Keratinocyte (primary cell): Measurements from ENCODE around the gene F11R. TPM values are rescaled to one million over a fixed set of nuclear protein-coding genes. Genes with fewer than 3 reads are reported as not detected.

ENCODE experiments used
- DNase-seq: peaks from one replicate; pipeline ENCODE4 v3.0.0-alpha.2; 2011; ENCODE audit warnings: low read depth, missing footprints, low spot score
- FAIRE-seq: peaks from 2 replicates; lab custom pipeline; 2011; peaks lifted over from hg19 to GRCh38; lab: Jason Lieb, UNC
- H2AFZ ChIP-seq: 2 replicates; pipeline ENCODE4 v1.6.0; 2012; ENCODE audit warnings: low read length, control low read depth, inconsistent platforms; ENCODE audit not compliant: control insufficient read depth
- H3K27ac ChIP-seq: 2 replicates; pipeline ENCODE4 v1.5.1; 2011; ENCODE audit warnings: low read length; ENCODE audit not compliant: control insufficient read depth, insufficient read depth
- H3K27me3 ChIP-seq: 3 replicates; pipeline ENCODE4 v1.6.0; 2011; ENCODE audit warnings: low read length; ENCODE audit not compliant: control insufficient read depth, insufficient read depth; ENCODE audit errors: extremely low read depth
- H3K36me3 ChIP-seq, 2 experiments: 2 replicates in 1 of 2; 3 replicates in 1 of 2; pipeline ENCODE4 v1.5.1; 2011; ENCODE audit warnings: low read length in 2 of 2, mild to moderate bottlenecking in 1 of 2; ENCODE audit not compliant: control insufficient read depth in 2 of 2, insufficient read depth in 2 of 2; ENCODE audit errors: extremely low read depth in 1 of 2
- H3K4me1 ChIP-seq: 3 replicates; pipeline ENCODE4 v1.5.1; 2011; ENCODE audit warnings: low read length; ENCODE audit not compliant: control insufficient read depth, insufficient read depth; ENCODE audit errors: extremely low read depth
- H3K4me2 ChIP-seq: 3 replicates; pipeline ENCODE4 v1.6.0; 2011; ENCODE audit warnings: low read depth, low read length; ENCODE audit not compliant: control insufficient read depth, insufficient read depth; ENCODE audit errors: extremely low read depth
- H3K4me3 ChIP-seq, 3 experiments: fragments of 200-600 bp in 1 of 3; sonication (generic) in 1 of 3; 2 replicates in 2 of 3; 3 replicates in 1 of 3; pipeline ENCODE4 v1.5.1; 2011 to 2016; ENCODE audit warnings: low read length in 3 of 3, mild to moderate bottlenecking in 3 of 3, control low read depth in 2 of 3, inconsistent platforms in 1 of 3, low read depth in 1 of 3, mixed read lengths in 1 of 3, mixed run types in 1 of 3, moderate library complexity in 1 of 3; ENCODE audit not compliant: control insufficient read depth in 2 of 3, insufficient read depth in 2 of 3; ENCODE audit errors: extremely low read depth in 1 of 3
- H3K79me2 ChIP-seq: 2 replicates; pipeline ENCODE4 v1.6.0; 2012; ENCODE audit warnings: low read length; ENCODE audit not compliant: control insufficient read depth, insufficient read depth
- H3K9ac ChIP-seq: 3 replicates; pipeline ENCODE4 v1.6.0; 2011; ENCODE audit warnings: low read length; ENCODE audit not compliant: control insufficient read depth, insufficient read depth; ENCODE audit errors: extremely low read depth
- H3K9me1 ChIP-seq: 3 replicates; pipeline ENCODE4 v1.6.0; 2011; ENCODE audit warnings: low read length; ENCODE audit not compliant: control insufficient read depth, insufficient read depth; ENCODE audit errors: extremely low read depth
- H3K9me3 ChIP-seq: 2 replicates; pipeline ENCODE4 v1.5.1; 2012; ENCODE audit warnings: low read depth, low read length; ENCODE audit not compliant: control insufficient read depth
- H4K20me1 ChIP-seq: 3 replicates; pipeline ENCODE4 v1.6.0; 2011; ENCODE audit warnings: low read length; ENCODE audit not compliant: control insufficient read depth, insufficient read depth; ENCODE audit errors: extremely low read depth
- CTCF ChIP-seq, 3 experiments: IDR thresholded peaks in 1 of 3; conservative IDR thresholded peaks in 1 of 3; optimal IDR thresholded peaks in 1 of 3; 2 replicates in 2 of 3; 3 replicates in 1 of 3; pipeline versions ENCODE3 to v1.5.1; 2011; ENCODE audit warnings: low read length in 3 of 3, mild to moderate bottlenecking in 3 of 3, moderate library complexity in 2 of 3, control low read depth in 1 of 3, inconsistent platforms in 1 of 3; ENCODE audit not compliant: insufficient read depth in 2 of 3; ENCODE audit errors: extremely low read depth in 1 of 3
- EZH2 ChIP-seq: IDR thresholded peaks from one replicate; pipeline ENCODE4 v1.6.1; 2012; ENCODE audit warnings: inconsistent platforms, mild to moderate bottlenecking, low read length, moderate library complexity
- dilution Hi-C: fragments of 300-500 bp; cut with MboI; formaldehyde crosslinking; loops from one replicate; pipeline ENCODE4 v1.7.0; 2020; ENCODE audit warnings: low sequenced_read_pairs; ENCODE audit not compliant: extremely low pct_ligation_motif_present
- polyA plus RNA-seq, 5 experiments: library from polyadenylated mRNA; depleted of rRNA in 3 of 5; stranded (reverse) in 3 of 5; stranded (forward) in 1 of 5; unstranded in 1 of 5; fragments of >200 nt; gene quantifications; 1 replicate in 1 of 5; 2 replicates in 3 of 5; 3 replicates in 1 of 5; pipeline versions ENCODE4 v1.2.1 to v1.2.3, GENCODE V29; 2011 to 2012; ENCODE audit warnings: missing spikeins in 2 of 5, low read depth in 1 of 5, low replicate concordance in 1 of 5

Gene F11R
- polyA plus RNA-seq, 1 donor (not counting 4 experiments of a cell fraction or from before 2014, with no cell fraction given), result 224 TPM

DNA sequence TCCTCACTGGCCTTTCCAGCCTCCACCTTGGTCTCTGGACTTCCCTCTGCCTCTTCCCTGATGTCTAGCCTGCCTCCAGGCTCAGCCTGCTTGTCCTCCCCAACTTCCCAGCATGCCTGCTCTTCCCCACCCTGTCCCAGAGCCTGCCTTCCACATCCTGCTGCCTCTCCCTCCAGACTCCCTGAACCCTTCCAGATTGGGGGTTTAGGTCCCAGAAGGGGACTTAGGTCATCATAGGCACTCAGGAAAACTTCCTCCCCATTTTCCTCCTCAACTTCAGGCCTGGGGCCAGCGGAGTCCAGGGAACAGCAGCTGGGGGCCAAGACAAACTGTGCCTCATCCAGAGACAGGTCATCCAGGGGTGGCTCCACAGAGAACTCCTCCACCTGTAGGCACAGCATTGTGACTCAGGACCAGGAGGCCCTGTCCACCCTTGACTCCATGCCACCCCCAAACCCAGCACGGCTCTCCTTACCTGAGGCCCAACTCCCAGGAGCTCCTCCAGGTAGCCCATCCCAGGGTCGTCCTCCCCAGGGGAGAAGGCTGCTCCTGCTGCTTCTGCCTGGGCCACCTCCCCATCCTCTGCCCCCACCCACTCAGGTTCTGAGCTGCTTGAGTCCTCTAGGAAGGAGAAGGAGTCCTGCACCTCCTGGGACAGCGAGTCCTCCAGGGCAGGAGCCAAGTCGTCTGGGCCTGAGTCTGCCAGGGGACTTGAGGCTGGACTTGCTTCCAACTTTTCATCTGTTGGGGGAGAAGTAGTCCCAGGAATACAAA, 28.2 kb upstream of the F11R start:
- Histone ChIP-seq H3K36me3 (no peaks in the 10 kb centered on the region), H2AFZ (no peak overlapping the region), H3K4me3 (no peak overlapping the region), H3K27me3 (no peaks in the 10 kb centered on the region), H3K9ac (no peak overlapping the region), H3K79me2 (peaks cover 12% of the 10 kb centered on the region), H3K4me1 (peaks cover 7% of the 10 kb centered on the region), H3K27ac (no peak overlapping the region), H4K20me1 (no peaks in the 10 kb centered on the region), H3K4me2 (no peak overlapping the region), H3K9me3 (peaks cover 9% of the 10 kb centered on the region), H3K9me1 (no peaks in the 10 kb centered on the region)
- no peak for DNase-seq
- TF ChIP-seq EZH2, result no peak
- TF ChIP-seq CTCF (optimal IDR thresholded peaks at IDR 0.05 in 1 of 3, IDR thresholded peaks at IDR 0.05 in 1 of 3, conservative IDR thresholded peaks at IDR 0.05 in 1 of 3; ENCODE audit: extremely low read depth in 1 of 3, insufficient read depth in 2 of 3, low read length in 3 of 3), result no peak
- FAIRE-seq, result no peak
- dilution Hi-C loops, result no loop called here

- peaks cover 7% of the 10 kb centered on the region for H3K4me1 ChIP-seq
- no peaks in the 10 kb centered on the region for H3K9me1 ChIP-seq
- no peak for TF ChIP-seq EZH2
- TF ChIP-seq CTCF (optimal IDR thresholded peaks at IDR 0.05 in 1 of 3, IDR thresholded peaks at IDR 0.05 in 1 of 3, conservative IDR thresholded peaks at IDR 0.05 in 1 of 3; ENCODE audit: extremely low read depth in 1 of 3, insufficient read depth in 2 of 3, low read length in 3 of 3), result no peak
- H2AFZ ChIP-seq, result no peak overlapping the region
- H4K20me1 ChIP-seq, result no peaks in the 10 kb centered on the region
- no peak for DNase-seq
- FAIRE-seq, result no peak
- H3K9ac ChIP-seq, result no peak overlapping the region
- no peak overlapping the region for H3K4me3 ChIP-seq
- no peaks in the 10 kb centered on the region for H3K27me3 ChIP-seq
- H3K4me2 ChIP-seq, result no peak overlapping the region
- peaks cover 13% of the 10 kb centered on the region for H3K79me2 ChIP-seq
- H3K36me3 ChIP-seq, result peaks cover under 1 to 2% of the 10 kb centered on the region in 2 experiments
- H3K9me3 ChIP-seq, result peaks cover 9% of the 10 kb centered on the region
- no peak overlapping the region for H3K27ac ChIP-seq
- dilution Hi-C loops, result no loop called here
These were observed 26.8 kb upstream of the F11R start for GRCh38 chr1:161047436-161048420.
